ENCODE results near the gene FHOD1. TPM values are rescaled to one million over a fixed set of nuclear protein-coding genes. Genes with fewer than 3 reads are reported as not detected.

FHOD1 gene
- total and polyA plus RNA-seq, 2 of the 13 experiments (the other 11 are each of a cell fraction or from before 2014, with no cell fraction given) = 20.0 to 20.8 TPM

DNA sequence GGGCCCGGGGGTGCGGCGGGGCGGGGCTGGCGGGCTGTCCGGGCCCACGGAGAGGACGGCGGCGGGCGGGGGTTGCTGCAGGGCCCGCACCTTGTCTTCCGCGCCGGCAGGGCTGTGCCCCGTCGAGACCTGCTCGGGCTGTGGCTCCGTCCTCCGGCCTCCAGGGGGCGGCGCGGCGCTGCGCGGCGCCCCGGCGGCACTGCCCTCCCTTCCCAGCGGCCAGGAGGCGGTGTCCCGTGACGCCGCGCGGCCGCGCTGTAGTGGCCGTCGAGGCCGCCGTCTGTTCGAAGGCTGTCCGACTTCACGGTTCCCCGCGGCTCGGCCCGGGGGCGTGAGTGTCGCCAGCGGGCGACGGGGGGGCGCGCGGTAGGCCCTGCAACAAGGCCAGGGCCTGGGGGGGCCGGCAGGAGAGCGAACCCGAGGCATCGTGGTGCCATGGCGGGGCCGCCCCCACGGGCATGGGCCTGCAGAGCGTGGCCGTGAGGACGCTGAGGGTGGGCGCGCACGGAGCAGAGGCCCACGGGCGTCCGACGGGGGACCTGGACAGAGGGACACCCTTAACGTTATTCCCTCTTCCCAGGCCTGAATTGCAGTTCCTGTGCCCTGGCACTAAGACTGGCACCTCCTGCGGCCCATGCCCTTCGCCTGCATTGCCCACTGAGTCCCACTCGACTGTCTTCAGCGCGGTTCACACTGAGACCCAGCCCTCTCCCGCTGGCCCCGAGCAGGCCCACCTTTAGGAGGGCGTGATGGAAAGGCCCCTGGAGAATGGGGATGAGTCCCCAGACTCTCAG is 32.2 kb upstream of the FHOD1 start, which contains the start of gene PLEKHG4 (continued):
- TF ChIP-seq NFKB2 (CRISPR knock-in tag; IDR thresholded peaks at IDR 0.05; ENCODE audit: borderline replicate concordance) (peak; percentile 37; the same call in 1 of the 2 replicates), KAT8 (CRISPR knock-in tag; IDR thresholded peaks at IDR 0.05) (no peak), SALL2 (CRISPR knock-in tag; IDR thresholded peaks at IDR 0.05) (peak; percentile 81; the same call in 1 of the 2 replicates), ZNF451 (CRISPR knock-in tag; IDR thresholded peaks at IDR 0.05) (peak; percentile 94), ZNF703 (CRISPR knock-in tag; IDR thresholded peaks at IDR 0.05; ENCODE audit: borderline replicate concordance) (no peak), SCMH1 (CRISPR knock-in tag; IDR thresholded peaks at IDR 0.05; ENCODE audit: borderline replicate concordance) (no peak), ZNF33B (CRISPR knock-in tag; IDR thresholded peaks at IDR 0.05) (peak; percentile 89; the same call in 1 of the 2 replicates), SMAD3 (CRISPR knock-in tag; IDR thresholded peaks at IDR 0.05) (no peak), EED (CRISPR knock-in tag; IDR thresholded peaks at IDR 0.05) (no peak), NCOA5 (CRISPR knock-in tag; IDR thresholded peaks at IDR 0.05) (no peak), FIP1L1 (IDR thresholded peaks at IDR 0.05; ENCODE audit: borderline replicate concordance, insufficient read depth, low read depth, low read length) (no peak), ZBTB38 (CRISPR knock-in tag; IDR thresholded peaks at IDR 0.05) (peak; percentile 85), ZMYM4 (CRISPR knock-in tag; IDR thresholded peaks at IDR 0.05) (peak; percentile 93), EZH2 (conservative IDR thresholded peaks at IDR 0.05; ENCODE audit: low read depth, low read length) (no peak), HMG20B (CRISPR knock-in tag; conservative IDR thresholded peaks at IDR 0.05) (no peak), CENPT (CRISPR knock-in tag; IDR thresholded peaks at IDR 0.05; ENCODE audit: low read depth) (peak; percentile 64; the same call in 1 of the 2 replicates), ZNF792 (CRISPR knock-in tag; IDR thresholded peaks at IDR 0.05) (0 out of 2 replicates have a peak, but pooled peaks have one; percentile 10), TBX3 (IDR thresholded peaks at IDR 0.05; ENCODE audit: borderline replicate concordance) (no peak), GTF2F1 (IDR thresholded peaks at IDR 0.05; ENCODE audit: low read length) (no peak), EEA1 (CRISPR knock-in tag; IDR thresholded peaks at IDR 0.05; ENCODE audit: borderline replicate concordance) (peak; percentile 84; the same call in 1 of the 2 replicates), TOPORS (CRISPR knock-in tag; IDR thresholded peaks at IDR 0.05) (peak; percentile 98), ZNF446 (CRISPR knock-in tag; IDR thresholded peaks at IDR 0.05) (peak; percentile 90), ZNF615 (CRISPR knock-in tag; IDR thresholded peaks at IDR 0.05; ENCODE audit: borderline replicate concordance) (no peak)
- TF ChIP-seq, protein P1, sequence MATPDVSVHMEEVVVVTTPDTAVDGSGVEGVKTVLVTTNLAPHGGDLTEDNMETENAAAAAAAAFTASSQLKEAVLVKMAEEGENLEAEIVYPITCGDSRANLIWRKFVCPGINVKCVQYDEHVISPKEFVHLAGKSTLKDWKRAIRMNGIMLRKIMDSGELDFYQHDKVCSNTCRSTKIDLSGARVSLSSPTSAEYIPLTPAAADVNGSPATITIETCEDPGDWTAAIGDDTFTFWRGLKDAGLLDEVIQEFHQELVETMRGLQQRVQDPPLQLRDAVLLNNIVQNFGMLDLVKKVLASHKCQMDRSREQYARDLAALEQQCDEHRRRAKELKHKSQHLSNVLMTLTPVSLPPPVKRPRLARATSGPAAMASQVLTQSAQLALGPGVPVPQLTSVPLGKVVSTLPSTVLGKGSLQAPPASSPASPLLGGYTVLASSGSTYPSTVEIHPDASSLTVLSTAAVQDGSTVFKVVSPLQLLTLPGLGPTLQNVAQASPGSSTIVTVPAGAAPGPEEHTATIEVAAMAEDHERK (CRISPR knock-in tag; IDR thresholded peaks at IDR 0.05; ENCODE audit: low read depth) = 0 out of 2 replicates have a peak, but pooled peaks have one; percentile 33
- TF ChIP-seq, protein P2, sequence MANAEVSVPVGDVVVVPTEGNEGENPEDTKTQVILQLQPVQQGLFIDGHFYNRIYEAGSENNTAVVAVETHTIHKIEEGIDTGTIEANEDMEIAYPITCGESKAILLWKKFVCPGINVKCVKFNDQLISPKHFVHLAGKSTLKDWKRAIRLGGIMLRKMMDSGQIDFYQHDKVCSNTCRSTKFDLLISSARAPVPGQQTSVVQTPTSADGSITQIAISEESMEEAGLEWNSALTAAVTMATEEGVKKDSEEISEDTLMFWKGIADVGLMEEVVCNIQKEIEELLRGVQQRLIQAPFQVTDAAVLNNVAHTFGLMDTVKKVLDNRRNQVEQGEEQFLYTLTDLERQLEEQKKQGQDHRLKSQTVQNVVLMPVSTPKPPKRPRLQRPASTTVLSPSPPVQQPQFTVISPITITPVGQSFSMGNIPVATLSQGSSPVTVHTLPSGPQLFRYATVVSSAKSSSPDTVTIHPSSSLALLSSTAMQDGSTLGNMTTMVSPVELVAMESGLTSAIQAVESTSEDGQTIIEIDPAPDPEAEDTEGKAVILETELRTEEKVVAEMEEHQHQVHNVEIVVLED (CRISPR knock-in tag; IDR thresholded peaks at IDR 0.05; ENCODE audit: borderline replicate concordance) = peak; percentile 39; the same call in 1 of the 2 replicates
- TF ChIP-seq, protein P3, sequence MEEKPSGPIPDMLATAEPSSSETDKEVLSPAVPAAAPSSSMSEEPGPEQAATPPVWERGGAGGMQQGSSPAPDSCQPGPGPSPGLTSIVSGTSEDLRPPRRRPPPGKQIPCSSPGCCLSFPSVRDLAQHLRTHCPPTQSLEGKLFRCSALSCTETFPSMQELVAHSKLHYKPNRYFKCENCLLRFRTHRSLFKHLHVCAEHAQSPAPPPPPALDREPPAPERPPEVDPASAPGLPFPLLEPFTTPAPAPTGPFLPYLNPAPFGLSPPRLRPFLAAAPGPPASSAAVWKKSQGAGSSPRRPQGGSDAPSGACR (CRISPR knock-in tag; IDR thresholded peaks at IDR 0.05) = no peak
- TF ChIP-seq, protein P4, sequence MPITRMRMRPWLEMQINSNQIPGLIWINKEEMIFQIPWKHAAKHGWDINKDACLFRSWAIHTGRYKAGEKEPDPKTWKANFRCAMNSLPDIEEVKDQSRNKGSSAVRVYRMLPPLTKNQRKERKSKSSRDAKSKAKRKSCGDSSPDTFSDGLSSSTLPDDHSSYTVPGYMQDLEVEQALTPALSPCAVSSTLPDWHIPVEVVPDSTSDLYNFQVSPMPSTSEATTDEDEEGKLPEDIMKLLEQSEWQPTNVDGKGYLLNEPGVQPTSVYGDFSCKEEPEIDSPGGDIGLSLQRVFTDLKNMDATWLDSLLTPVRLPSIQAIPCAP (CRISPR knock-in tag; IDR thresholded peaks at IDR 0.05; ENCODE audit: low read depth) = peak; percentile 75; the same call in 1 of the 2 replicates
